Lung (tissue), 12 donors: Measurements from ENCODE around the gene GALNT2. TPM values are rescaled to one million over a fixed set of nuclear protein-coding genes. Genes with fewer than 3 reads are reported as not detected.

Experiments used
- ATAC-seq: fragments of 200-7000 bp; cut with Tn5 transposase; one replicate; pipeline ENCODE4 v1.9.1; 2020; ENCODE audit warnings: moderate number of reproducible peaks; ENCODE audit not compliant: insufficient read depth, low FRiP score
- DNase-seq, 3 donors: peaks; one replicate each; pipeline ENCODE4 v3.0.0-alpha.2; 2013 to 2017
- H3K27ac ChIP-seq, 2 donors: one replicate each; pipeline ENCODE4 v1.5.1; 2013; ENCODE audit warnings: mild to moderate bottlenecking in 2 of 2, moderate library complexity in 2 of 2, control low read depth in 1 of 2, inconsistent platforms in 1 of 2, low read depth in 1 of 2, low read length in 1 of 2
- H3K27me3 ChIP-seq, 3 donors: one replicate each; pipeline ENCODE4 v1.5.1; 2013; ENCODE audit warnings: low read length in 2 of 3; ENCODE audit not compliant: control insufficient read depth in 3 of 3, insufficient read depth in 3 of 3
- H3K36me3 ChIP-seq, 4 donors: one replicate each; pipeline ENCODE4 v1.5.1; 2013; ENCODE audit warnings: low read length in 4 of 4, mild to moderate bottlenecking in 1 of 4, moderate library complexity in 1 of 4; ENCODE audit not compliant: control insufficient read depth in 4 of 4, insufficient read depth in 4 of 4
- H3K4me1 ChIP-seq, 5 donors: one replicate each; pipeline ENCODE4 v1.5.1; 2013; ENCODE audit warnings: low read length in 5 of 5, mild to moderate bottlenecking in 2 of 5, moderate library complexity in 1 of 5; ENCODE audit not compliant: control insufficient read depth in 5 of 5, insufficient read depth in 5 of 5
- H3K4me3 ChIP-seq: one replicate; pipeline ENCODE4 v1.5.1; 2013; ENCODE audit warnings: mild to moderate bottlenecking, control low read depth, moderate library complexity
- H3K9ac ChIP-seq, 2 donors: one replicate each; pipeline ENCODE4 v1.5.1; 2013; ENCODE audit warnings: low read length in 2 of 2, control low read depth in 1 of 2; ENCODE audit not compliant: insufficient read depth in 1 of 2
- H3K9me3 ChIP-seq, 4 donors: one replicate each; pipeline ENCODE4 v1.5.1; 2013; ENCODE audit warnings: low read length in 3 of 4, mild to moderate bottlenecking in 1 of 4, moderate library complexity in 1 of 4; ENCODE audit not compliant: control insufficient read depth in 4 of 4, insufficient read depth in 3 of 4
- WGBS, 2 donors: extraction: QIAGEN DNeasy Blood & Tissue Kit; methylation state at CpG; one replicate each; pipeline ENCODE4 v1.1.7; 2013; 5-methylcytosine and 5-hydroxymethylcytosine counted together
- polyA plus RNA-seq, 2 donors: library from polyadenylated mRNA; stranded (reverse); fragments of 200-250 nt; gene quantifications; one replicate each; pipeline ENCODE4 v1.2.1, GENCODE V29; 2013
- total RNA-seq, 2 donors: library from RNA; depleted of rRNA in 1 of 2; stranded (reverse); fragments of >200 nt in 1 of 2; gene quantifications; one replicate each; pipeline ENCODE4 v1.2.1, GENCODE V29; 2014 to 2021
- TF ChIP-seq, protein P1 (sequence below): IDR thresholded peaks from 2 replicates; pipeline ENCODE4 v1.5.1; 2012; ENCODE audit warnings: mild to moderate bottlenecking; ENCODE audit errors: control extremely low read depth, extremely low read depth
- donor health status: control.
- donor health status: control.
- donor health status: Bipolar disorder and iron deficiency.
- donor health status: healthy.
- donor health status: DM: yes; HTN: yes; CAD: no.

Gene GALNT2
- total and polyA plus RNA-seq, 4 donors = 23.1 to 101 (median 58.9) TPM

DNA sequence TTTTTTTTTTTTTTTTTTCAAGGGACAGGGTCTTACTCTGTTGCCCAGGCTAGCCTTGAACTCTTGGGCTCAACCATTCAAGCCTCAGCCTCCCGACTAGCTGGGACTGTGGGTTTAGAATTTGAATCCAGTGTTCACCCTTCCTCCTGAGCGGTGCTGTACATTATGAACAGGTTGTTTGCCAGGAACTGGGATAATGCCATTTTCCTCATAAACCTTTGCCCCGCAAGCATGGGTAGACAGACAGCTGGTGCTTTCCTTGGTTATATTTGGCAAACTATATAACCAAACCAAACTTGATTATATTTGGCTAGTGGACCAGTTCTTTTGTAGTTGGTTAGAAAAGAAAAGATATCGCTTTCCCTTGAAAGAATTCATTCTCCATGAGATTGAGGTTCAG, 54.9 kb downstream of the GALNT2 start:
- H3K27ac ChIP-seq = no peak overlapping the region
- H3K36me3 ChIP-seq = no peaks in the 10 kb centered on the region
- H3K4me1 ChIP-seq = peaks cover 0 to 13% (median 0%) of the 10 kb centered on the region in 5 donors
- no peak for DNase-seq
- H3K27me3 ChIP-seq = no peaks in the 10 kb centered on the region
- TF ChIP-seq, protein P1, sequence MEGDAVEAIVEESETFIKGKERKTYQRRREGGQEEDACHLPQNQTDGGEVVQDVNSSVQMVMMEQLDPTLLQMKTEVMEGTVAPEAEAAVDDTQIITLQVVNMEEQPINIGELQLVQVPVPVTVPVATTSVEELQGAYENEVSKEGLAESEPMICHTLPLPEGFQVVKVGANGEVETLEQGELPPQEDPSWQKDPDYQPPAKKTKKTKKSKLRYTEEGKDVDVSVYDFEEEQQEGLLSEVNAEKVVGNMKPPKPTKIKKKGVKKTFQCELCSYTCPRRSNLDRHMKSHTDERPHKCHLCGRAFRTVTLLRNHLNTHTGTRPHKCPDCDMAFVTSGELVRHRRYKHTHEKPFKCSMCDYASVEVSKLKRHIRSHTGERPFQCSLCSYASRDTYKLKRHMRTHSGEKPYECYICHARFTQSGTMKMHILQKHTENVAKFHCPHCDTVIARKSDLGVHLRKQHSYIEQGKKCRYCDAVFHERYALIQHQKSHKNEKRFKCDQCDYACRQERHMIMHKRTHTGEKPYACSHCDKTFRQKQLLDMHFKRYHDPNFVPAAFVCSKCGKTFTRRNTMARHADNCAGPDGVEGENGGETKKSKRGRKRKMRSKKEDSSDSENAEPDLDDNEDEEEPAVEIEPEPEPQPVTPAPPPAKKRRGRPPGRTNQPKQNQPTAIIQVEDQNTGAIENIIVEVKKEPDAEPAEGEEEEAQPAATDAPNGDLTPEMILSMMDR = no peak
- 97% methylated on average over 4 of the region's 4 CpGs for WGBS, 2 donors
- H3K9me3 ChIP-seq = no peaks in the 10 kb centered on the region
- no peak overlapping the region for H3K4me3 ChIP-seq
- H3K9ac ChIP-seq = no peak overlapping the region
- no peak for ATAC-seq

DNA sequence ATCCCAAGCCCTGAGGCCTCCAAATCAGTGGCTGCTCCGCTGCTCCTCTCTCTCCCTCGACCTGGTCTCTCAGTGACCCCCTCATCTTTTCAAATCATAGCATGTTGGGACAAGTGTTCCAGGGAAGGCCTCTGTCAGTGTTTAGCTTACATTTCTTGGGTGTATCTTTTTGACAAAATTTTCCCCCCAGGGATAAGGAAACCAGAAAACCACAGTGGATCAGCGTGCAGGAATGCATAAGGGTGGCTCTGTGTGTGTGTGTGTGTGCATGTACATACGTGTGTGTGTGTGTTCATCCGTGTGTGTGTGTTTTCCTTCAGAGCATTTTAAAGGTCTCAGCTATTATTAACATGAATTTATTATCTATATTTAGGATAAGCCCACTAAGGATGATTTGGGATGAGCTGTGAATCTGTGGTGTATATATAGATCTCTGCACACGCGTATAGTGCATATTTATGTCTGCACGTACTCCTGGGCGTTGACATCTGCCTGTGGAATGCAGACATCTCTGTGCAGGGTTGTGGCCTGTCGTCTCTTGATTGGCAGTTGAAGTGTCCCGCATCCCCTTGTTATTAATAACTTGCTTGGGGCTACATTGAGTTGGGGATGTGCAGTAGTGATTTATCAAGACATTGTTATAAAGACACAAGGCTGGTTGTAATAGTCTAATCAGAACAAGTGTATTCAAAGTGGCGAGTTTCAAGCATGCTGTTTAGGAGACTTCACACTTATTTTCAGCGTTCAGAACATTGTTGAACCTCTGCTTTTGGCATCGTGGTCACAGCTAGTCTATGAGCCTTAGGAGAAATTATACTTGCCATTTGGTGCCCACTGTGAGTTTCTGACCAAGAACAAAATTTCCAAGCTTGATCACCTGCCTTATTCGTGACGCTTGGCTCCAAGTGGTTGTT, 55.6 kb downstream of the GALNT2 start:
- Histone ChIP-seq H3K4me1 (peaks cover 0 to 13% (median 0%) of the 10 kb centered on the region in 5 donors), H3K9me3 (no peaks in the 10 kb centered on the region), H3K27ac (no peak overlapping the region), H3K9ac (no peak overlapping the region), H3K4me3 (no peak overlapping the region), H3K36me3 (no peaks in the 10 kb centered on the region), H3K27me3 (no peaks in the 10 kb centered on the region)
- DNase-seq = no peak
- no peak for ATAC-seq
- 89 to 92% methylated on average over 16 of the region's 16 CpGs for WGBS, 2 donors
- TF ChIP-seq, protein P1 = no peak

DNA sequence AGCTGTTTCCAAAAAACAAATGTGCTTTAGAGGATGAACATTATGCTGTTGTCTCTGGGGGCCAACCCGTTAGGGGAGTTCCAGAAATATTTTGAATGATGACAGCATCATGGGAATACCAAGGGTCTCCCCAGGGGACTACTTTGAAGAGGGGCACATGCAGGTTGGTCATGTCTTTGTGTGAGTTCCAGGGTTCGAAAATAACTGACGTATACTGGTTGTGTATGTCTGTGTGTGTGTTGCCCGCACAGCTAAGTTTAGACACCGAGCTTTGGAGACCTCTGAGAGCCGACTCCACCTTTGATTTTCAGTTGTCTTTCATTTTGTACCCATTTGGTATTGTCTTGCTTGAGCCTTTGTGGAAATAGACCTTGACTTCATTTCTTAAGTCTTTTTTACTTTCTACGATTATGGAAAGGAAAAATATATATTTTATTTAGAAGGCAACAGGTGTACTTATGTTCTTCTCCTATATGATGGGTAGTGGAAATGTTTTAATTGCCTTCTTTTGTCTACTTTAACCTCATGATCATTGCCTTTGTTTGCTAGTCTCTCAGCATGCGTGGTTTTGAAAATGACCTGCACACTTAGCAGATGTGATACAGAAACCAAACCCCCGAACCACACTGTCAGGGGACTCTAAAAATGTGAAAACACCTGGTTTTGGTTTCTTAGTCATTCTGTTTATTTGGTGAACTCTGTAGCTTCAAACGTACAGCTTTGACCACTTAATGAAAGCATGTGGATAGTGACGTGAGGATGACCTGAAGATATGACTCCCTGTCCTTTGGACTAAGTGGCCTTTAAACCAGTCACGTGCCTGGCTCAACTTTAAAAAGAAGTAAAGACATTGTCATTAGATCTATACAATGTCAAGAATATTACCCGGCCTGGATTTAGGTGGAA, 56.5 kb downstream of the GALNT2 start:
- DNase-seq (no peak), ATAC-seq (no peak)
- Histone ChIP-seq H3K27me3 (no peaks in the 10 kb centered on the region), H3K4me1 (peaks cover 0 to 13% (median 0%) of the 10 kb centered on the region in 5 donors), H3K36me3 (no peaks in the 10 kb centered on the region), H3K4me3 (no peak overlapping the region), H3K9ac (no peak overlapping the region), H3K9me3 (no peaks in the 10 kb centered on the region), H3K27ac (no peak overlapping the region)
- TF ChIP-seq, protein P1 = no peak
- 83 to 84% methylated on average over 13 of the region's 13 CpGs for WGBS, 2 donors
